Suprapubic skin (tissue), 4 donors: ENCODE measurements around the gene RRP8.

Experiments
- EP300 ChIP-seq: sonication (generic); formaldehyde crosslinking; IDR thresholded peaks from one replicate; pipeline ENCODE4 v1.6.1; 2017; ENCODE audit warnings: antibody characterized with exemption
- POLR2AphosphoS5 ChIP-seq, 3 donors: sonication (generic); formaldehyde crosslinking; IDR thresholded peaks; one replicate each; pipeline ENCODE4 v1.6.1; 2017; ENCODE audit warnings: antibody characterized with exemption in 3 of 3
- TF ChIP-seq, protein P1 (sequence below), 2 donors: fragments of 200-600 bp in 1 of 2; fragments of 450-650 bp in 1 of 2; sonication (generic) in 1 of 2; IDR thresholded peaks; one replicate each; pipeline ENCODE4 v1.5.1; 2016 to 2019; ENCODE audit warnings: antibody characterized with exemption in 2 of 2, mild to moderate bottlenecking in 1 of 2, moderate library complexity in 1 of 2

DNA sequence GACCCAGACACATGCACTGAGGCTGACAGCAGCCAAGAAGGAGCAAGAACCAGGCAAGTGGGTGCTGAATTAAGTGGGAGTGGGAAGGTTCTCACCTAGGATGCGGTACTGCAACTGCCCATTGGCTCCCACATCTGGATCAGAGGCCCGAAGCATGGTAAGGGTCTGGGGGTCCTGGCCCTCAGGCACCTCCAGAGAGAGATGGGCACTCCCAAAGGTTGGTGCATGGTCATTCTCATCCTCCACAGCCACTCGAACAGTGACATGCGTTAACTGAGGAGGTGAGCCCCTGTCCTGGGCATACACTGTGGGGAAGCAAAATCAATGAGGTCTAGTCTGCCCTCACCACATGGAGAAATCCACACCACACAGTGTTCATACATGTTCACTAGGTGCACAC, 25.1 kb upstream of the RRP8 start:
- no peak for TF ChIP-seq POLR2AphosphoS5 (IDR thresholded peaks at IDR 0.05)
- TF ChIP-seq, protein P1, sequence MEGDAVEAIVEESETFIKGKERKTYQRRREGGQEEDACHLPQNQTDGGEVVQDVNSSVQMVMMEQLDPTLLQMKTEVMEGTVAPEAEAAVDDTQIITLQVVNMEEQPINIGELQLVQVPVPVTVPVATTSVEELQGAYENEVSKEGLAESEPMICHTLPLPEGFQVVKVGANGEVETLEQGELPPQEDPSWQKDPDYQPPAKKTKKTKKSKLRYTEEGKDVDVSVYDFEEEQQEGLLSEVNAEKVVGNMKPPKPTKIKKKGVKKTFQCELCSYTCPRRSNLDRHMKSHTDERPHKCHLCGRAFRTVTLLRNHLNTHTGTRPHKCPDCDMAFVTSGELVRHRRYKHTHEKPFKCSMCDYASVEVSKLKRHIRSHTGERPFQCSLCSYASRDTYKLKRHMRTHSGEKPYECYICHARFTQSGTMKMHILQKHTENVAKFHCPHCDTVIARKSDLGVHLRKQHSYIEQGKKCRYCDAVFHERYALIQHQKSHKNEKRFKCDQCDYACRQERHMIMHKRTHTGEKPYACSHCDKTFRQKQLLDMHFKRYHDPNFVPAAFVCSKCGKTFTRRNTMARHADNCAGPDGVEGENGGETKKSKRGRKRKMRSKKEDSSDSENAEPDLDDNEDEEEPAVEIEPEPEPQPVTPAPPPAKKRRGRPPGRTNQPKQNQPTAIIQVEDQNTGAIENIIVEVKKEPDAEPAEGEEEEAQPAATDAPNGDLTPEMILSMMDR (IDR thresholded peaks at IDR 0.05) = no peak
- TF ChIP-seq EP300 = no peak
